Right hindlimb (tissue), 1 donor: ENCODE data around the gene KLHL24.
"Not testable (repeated sequence)": the region's sequence is repeated elsewhere in the genome, so short reads cannot be mapped to it uniquely, and the experiment has no call there.

Experiments
- DNase-seq: peaks from one replicate; pipeline ENCODE4 v3.0.0-alpha.2; 2018

Gene KLHL24

DNA sequence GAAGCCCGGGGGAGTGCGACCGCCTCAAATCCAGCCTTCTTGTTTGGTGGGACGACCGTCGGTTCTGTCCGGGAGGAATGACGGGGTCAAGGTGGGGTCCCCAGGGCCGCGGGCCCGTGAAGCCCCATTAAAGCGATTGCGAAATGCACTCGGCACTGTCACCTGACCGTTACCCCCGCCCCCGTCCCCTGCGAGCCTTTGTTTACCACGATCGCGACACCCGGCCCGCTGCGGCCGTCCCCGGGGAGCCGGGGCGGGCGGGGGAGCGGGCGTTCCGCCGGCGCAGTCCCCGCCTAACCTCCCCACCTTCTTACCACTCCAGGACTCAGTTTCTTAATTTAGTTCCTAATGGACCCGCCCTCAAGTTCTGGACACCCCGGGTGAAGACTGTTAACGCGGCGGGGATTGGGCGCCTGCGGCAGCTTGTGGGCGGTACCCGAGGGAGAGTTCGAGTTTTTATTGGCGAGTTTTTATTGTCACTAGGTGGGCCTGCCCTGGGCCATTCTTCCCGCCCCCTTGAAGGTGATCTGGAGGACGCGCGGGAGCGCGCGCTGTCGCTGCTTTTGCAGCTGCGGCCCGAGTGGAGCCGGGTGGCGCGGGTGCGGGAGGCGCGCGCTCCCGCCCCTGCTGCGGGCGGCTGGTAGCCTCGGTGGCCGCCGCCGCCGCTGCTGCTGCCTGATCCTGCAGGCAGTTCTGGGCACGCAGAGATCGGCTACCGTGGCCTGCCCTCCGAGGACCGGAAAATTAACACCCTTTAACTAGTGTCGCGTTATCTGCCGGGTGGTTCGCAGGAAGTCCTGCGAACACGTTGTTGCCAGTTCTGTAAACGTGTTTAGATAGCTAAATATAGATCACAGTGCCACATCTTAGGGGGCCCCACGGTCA is 1.0 kb downstream of the KLHL24 start:
- peak; percentile 97 for DNase-seq

DNA sequence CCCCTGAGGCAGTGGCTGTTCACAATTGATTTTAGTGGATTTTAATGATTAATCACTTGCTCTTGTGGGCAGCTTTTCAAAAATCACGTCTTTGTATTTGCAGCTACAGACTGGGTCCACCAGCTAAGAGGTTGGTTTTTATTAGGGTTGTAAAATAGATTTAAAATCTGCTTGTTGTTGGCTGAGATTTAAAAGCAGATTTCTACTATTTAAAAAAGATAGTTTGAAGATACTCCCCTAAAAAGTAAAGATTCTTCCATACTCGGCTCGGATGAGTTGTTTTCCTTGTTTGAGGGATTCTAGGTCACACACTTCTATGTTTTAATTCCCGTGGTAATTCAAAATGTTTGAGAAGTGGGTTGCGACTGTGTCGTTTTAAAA is 1.7 kb downstream of the KLHL24 start:
- DNase-seq, result no peak

DNA sequence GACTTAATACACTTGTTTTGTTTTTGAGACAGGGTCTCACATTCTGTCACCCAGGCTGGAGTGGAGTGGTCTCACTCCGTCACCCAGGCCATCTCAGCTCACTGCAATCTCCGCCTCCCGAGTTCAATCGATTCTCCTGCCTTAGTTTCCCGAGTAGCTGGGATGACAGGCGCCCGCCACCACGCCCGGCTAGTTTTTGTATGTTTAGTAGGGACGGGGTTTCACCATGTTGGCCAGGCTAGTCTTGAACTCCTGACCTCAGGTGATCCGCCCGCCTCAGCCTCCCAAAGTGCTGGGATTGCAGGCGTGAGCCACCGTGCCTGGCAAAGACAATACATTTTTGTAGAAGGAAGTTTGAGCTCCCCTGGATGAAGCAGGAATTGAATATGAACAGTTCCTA is 2.2 kb downstream of the KLHL24 start:
- not testable (repeated sequence) for DNase-seq

DNA sequence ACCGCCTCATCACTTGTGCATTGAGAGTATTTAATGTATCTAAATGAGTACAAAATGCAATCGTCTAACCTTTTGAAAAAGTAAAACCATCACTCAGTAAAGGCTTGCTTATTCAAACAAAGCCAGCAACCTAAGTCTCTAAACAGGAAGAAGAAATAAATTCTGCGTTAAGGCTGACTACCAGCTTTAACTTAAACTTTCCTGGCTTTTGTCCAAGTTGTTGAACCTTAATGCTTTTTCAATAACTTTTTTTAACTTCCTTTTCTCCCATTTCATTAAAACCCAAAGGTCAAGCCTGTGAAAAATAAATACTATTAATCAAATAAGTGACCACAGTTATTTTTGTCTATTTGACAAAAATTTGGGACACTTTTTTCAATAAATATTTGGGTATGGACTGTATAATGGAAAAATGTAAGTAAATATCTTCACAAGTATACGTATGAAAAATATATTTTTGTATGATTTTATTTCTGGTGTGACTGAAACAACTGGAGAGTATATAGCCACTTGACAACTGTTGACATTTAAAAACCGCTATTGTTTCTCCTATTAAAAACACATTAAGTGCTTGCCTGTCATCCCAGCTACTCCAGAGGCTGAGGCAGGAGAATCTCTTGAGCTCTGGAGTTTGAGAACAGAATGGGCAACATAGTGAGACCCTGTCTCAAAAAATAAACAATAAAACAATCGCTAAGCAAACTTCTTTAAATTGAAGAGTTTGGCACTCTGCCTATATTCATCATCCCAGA is 2.9 kb downstream of the KLHL24 start:
- DNase-seq, result no peak

DNA sequence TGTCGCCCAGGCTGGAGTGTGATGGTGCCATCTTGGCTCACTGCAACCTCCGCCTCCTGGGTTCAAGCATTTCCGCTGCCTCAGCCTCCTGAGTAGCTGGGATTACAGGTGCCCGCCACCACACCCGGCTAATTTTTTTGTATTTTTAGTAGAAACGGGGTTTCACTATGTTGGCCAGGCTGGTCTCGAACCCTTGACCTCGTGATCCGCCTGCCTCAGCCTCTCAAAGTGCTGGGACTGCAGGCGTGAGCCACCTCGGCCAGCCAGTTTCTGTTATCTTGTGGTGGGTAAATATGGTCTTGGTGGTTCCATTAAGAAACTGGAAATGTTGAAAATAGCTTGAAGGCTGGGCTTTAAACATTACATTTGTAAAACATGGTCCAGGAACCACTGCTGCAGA is 5.2 kb downstream of the KLHL24 start:
- not testable (repeated sequence) for DNase-seq

DNA sequence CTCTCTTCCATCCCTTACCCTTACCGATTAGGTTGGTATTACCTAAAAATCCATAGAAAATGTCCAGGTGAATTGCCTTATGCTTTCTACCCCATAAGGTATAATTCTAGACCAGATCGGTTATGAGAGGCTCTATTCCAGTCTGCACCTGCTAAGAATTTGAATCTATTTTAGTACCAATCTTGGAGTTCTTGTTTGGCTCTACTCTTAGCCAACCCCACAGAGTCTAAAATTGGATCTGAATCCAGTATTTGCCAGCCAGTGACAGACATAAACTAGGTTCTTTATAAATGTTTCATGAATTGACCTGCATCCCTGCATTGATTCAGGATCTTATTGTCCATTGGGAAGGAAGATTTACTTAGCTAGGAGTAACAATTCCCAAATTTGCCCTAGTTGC is 6.5 kb downstream of the KLHL24 start:
- DNase-seq, result no peak

DNA sequence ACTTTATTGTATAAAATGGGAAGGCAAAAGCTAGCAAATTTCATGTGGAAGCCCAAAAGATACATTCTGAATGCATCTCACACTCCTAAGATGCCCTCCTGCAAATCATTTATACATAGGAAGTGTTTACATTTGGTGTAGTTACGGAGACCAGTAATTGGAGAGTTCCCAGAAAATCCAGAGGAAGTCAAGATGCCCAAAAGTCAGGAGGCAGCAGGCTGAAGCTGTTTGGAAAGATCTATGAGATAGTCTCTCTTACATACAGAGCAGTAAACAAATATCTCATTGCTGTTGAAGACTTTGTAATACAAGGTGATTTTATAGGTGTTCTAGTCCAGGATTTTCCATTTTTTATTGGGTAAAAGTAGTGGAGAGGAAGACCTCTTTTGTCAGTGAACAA is 8.8 kb downstream of the KLHL24 start:
- no peak for DNase-seq

DNA sequence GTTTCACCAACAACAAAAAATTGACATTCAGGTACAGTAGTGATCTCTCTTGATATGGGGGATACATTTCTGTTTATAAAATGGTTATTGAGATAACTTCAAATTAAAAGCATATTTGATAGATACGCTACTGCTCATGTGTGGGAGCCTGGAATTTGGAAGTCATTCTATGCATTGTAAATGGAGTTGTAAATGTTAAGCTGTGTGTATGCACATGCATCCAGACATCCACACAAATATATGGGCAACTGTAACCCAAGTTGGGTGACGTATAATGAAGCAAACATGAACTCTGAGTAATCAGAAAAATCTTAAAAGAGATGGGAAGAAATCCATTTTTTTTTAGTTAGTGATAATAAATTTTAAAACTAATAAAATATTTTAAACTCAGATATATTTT is 9.8 kb downstream of the KLHL24 start:
- no peak for DNase-seq

DNA sequence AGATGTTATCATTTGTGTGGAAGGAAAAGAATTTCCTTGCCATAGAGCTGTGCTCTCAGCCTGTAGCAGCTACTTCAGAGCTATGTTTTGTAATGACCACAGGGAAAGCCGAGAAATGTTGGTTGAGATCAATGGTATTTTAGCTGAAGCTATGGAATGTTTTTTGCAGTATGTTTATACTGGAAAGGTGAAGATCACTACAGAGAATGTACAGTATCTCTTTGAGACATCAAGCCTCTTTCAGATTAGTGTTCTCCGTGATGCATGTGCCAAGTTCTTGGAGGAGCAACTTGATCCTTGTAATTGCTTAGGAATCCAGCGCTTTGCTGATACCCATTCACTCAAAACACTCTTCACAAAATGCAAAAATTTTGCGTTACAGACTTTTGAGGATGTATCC is 15.1 kb downstream of the KLHL24 start:
- DNase-seq, result no peak

DNA sequence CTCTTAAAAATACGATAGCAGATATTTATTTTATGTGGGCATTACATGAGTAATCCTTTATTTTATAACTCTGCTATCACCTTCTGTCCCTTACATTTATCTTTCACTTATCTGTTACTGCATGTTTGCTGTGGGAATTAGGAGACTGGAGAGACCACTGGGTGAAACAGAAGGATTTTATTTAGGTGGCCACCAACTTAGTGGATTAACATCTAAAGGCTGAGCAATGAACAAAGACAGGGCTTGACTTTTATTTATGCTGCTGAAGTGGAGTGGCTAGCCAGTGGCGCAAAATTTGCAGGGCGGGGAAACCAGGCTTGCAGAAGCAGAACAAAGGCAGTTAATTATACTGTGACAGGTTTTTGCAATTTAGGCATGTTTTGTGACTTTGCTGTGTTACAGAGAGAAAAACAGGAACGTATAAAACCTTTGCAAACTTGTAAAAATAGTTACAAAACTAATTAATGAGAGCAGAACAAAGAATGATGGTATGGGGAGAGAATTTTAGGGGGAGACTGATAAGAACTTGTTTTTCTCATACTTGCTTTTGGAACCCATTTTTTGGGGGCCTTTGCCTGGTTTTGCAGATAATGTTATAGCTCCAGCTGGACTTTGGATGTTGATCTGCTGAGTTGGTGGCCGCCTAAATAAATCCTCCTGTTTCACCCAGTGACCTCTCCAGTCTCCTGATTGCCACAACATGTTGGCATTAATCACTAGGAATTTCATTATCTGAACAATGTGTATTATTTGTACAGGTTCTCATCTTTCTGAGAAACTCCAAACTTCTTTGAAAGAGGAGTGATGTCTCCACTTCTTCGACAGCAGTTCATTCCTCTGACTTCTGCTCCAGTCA is 18.0 kb downstream of the KLHL24 start:
- DNase-seq, result no peak

DNA sequence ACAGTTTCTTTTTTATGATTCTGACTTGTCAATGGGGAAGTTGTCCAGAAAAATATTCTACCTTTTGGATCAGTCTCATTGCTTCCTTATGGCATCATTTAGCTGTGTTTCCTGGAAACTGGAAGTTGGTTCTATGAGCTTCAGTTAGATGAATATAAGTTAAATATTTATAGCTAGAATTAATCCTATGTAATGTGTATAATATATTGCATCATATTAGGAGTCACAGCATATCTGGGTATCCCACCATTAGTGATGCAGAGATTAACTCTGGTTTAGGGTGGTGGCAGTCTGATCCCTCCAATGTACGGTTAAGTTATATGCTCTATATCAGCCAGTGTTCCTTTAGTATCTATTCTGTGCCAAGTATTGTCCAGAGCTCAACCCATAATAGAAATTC is 19.3 kb downstream of the KLHL24 start:
- DNase-seq, result no peak

DNA sequence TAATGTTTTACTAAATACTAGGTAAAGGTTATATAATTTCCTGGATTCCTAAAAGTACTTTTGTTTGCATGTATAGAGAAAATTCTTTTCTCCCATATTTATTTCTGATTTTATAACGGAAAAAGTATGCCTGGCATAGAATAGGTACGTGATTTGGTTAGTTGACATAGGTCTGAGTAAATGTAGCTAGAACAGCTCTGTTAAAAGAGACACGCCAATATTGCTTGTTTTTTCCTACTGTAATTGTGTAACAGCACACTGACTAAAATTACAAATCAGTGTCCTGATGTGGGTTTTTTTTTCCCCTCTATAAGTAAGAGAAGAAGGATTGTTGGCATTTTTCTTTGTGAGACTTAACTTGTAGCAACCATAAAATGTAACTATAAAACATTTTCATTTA is 26.7 kb downstream of the KLHL24 start:
- no peak for DNase-seq

DNA sequence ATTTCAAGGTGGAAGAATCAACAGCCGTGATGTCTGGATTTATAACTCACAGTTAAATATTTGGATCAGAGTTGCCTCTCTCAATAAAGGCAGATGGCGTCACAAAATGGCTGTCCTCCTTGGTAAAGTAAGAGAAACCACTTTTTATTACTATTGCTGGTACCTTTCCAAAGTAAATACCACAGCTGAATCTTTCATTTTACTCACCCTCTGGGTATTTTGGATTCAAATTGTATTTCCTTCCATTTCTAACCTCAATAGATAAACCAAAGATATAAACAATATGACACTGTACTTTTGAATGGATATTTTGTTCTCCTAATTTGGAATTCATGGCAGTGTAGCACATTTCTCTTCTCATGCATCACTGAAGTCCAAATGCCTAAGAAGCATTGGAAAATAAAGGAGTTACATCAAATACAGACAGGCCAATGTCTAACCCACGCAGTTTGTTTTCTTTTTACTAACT is 29.5 kb downstream of the KLHL24 start:
- DNase-seq, result no peak

DNA sequence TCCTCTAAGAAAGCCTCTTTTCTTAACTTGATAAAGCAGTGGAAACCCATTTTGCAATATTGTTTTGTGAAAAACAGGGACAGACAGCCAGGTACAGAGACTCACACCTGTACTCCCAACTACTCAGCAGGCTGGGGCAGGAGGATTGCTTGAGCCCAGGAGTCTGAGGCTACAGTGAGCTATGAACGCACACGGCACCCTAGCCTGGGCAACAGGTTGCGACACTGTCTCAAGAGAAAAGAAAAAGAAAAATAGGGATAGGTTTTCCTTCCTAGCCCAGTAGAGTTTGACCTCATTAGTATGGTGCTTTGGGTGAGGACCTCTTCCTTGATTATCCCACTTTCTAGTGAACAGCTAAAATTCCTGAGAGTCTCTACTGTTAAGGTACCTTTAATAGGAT is 44.6 kb downstream of the KLHL24 start:
- DNase-seq, result no peak

DNA sequence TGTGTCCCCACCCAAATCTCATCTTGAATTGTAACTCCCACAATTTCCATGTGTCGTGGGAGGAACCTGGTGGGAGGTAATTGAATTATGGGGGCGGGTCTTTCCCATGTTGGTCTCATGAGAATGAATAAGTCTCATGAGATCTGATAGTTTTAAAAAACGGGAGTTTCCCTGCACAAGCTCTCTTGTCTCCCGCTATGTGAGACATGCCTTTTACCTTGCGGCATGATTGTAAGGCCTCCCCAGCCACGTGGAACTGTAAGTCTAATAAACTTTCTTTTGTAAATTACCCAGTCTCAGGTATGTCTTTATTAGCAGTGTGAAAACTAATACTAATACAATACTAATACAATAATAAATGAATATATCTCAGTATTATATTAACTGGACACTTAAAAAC is 52.3 kb downstream of the KLHL24 start:
- DNase-seq, result no peak

DNA sequence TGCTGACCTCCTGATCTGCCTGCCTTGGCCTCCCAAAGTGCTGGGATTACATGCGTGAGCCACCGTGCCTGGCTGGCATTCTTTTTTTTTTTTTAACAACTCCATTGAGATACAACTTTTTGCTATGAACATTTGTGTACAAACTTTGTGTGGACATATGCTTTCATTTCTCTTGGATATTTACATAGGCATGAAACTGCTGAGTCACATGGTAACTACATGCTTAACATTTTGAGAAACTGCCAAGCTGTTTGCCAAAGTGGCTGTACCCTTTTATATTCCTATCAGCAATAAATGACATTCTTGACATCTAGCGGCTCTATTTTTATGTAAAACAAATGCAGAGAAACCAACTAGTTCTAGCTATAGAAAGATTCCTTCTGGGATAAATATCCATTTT is 53.5 kb downstream of the KLHL24 start:
- no peak for DNase-seq

DNA sequence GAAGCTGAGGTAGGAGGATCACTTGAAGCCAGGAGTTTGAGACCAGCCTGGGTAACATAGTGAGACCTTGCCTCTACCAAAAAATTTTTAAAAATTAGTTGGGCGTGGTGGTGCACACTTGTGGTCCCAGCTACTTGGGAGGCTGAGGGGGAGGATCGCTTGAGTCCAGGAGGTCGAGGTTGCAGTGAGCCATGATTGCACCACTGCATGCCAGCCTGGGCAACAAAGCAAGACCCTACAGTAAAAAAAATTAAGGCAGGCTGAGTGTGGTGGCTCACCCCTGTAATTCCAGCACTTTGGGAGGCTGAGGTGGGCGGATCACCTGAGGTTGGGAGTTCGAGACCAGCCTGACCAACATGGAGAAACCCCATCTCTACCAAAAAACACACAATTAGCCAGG is 54.2 kb downstream of the KLHL24 start:
- not testable (repeated sequence) for DNase-seq

DNA sequence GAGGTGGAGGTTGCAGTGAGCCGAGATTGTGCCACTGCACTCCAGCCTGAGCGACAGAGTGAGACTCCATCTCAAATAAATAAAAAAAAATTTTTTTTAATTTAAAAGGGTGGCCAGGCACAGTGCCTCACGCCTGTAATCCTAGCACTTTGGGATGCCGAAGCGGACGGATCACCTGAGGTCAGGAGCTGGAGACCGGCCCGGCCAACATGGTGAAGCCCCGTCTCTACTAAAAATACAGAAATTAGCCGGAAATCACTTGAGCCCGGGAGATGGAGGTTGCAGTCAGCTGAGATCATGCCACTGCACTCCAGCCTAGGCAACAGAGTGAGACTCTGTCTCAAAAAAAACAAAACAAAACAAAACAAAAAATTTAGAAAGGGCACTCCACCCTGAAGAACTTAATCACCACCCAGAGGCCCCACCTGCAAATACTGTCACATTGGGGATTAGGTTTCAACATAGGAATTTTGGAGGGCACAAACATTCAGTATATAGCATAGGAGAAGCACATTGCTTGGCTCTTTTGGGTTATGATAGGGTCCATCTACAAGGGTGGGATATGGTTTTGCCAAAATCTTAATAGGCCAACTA is 55.1 kb downstream of the KLHL24 start:
- no peak for DNase-seq

DNA sequence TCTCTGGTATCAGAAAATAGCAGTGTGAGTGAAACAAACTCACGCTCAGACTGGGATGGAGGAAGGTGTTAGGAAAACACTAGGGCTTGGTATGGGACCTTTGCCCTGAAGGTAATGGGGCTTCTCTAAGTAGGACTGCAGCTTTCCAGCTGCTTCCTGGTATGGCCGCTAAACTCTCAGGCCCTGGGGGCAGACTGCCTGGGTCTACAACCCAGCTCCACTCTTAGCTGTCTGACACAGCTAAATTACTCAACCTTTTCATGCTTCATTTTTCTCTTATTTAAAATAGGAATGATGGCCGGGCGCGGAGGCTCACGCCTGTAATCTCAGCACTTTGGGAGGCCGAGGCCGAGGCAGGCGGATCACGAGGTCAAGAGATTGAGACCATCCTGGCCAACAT is 57.0 kb downstream of the KLHL24 start:
- DNase-seq, result no peak

DNA sequence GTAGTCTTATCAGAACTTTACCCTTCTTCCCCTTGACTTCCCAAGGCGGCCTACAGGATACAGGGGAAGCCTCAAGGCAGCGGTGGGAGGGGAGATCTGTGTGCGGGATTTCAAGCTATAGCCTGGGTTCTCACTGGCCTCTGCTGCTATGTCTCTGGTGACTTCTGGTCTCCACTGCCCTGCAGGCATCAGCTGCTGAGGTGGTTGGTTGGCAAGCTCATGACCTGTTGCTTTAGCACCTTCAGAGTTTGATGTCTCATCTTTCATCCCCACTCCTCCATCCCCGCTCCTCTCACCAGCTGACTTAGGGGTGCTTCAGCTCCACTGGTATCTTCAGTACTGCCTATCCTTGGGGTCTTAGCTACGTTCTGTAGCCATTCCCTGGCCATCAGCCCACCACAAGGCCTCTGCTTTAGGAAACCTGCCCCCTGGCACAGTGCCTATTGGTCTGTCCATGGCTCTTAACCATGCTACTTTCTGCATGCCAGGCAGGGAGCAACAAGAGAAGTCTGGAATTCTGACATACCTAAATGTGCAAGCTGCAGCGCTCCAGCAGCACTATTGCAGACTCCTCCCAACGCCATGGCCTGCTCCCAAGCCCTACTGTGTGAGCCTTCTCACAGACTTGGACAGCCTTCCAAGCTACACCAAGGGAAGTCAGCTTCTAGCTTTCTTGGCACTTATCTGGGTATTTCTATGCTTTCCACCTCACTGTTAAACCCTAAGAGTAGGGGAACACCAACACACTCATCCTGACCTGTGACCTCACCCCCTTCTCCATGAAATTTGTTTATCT is 60.3 kb downstream of the KLHL24 start:
- DNase-seq, result peak; percentile 34

DNA sequence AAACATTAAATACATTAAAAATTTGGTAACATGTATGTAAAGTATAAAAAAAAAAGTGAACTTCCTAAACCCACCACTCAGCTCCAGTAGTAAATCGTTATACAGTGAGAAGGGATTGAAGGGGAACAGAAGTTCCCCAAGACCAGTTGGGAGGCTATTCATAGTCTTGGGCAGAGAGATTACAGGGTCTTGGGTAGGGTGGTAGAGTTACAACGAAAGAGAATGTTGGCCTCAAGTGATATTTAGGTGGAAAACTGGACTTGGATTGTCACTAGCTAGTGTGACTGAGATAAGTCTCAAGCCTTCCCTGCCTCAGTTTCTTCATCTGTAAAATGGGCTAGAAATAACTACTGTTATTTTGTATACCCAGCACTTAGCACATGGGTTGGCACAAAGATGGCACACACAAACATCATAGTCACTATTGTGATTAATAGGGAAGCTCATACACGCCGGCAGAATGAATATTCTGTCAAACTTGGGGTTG is 61.7 kb downstream of the KLHL24 start:
- no peak for DNase-seq
